PC-9 (cell line): Measurements from ENCODE around the gene YPEL3.

ENCODE experiments used
- EZH2 ChIP-seq: fragments of 200-600 bp; sonication (generic); IDR thresholded peaks from 2 replicates; pipeline ENCODE4 v1.8.0; 2017; ENCODE audit warnings: antibody characterized with exemption, low read depth
- TF ChIP-seq, protein P1 (sequence below): fragments of 200-600 bp; sonication (generic); conservative IDR thresholded peaks from 2 replicates; pipeline ENCODE4 v1.6.1; 2017; ENCODE audit warnings: mixed run types, antibody characterized with exemption, mild to moderate bottlenecking, moderate library complexity

- TF ChIP-seq, protein P1, sequence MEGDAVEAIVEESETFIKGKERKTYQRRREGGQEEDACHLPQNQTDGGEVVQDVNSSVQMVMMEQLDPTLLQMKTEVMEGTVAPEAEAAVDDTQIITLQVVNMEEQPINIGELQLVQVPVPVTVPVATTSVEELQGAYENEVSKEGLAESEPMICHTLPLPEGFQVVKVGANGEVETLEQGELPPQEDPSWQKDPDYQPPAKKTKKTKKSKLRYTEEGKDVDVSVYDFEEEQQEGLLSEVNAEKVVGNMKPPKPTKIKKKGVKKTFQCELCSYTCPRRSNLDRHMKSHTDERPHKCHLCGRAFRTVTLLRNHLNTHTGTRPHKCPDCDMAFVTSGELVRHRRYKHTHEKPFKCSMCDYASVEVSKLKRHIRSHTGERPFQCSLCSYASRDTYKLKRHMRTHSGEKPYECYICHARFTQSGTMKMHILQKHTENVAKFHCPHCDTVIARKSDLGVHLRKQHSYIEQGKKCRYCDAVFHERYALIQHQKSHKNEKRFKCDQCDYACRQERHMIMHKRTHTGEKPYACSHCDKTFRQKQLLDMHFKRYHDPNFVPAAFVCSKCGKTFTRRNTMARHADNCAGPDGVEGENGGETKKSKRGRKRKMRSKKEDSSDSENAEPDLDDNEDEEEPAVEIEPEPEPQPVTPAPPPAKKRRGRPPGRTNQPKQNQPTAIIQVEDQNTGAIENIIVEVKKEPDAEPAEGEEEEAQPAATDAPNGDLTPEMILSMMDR: no peak
- no peak for TF ChIP-seq EZH2
These were observed 18.4 kb upstream of the YPEL3 start for GRCh38 chr16:30114411-30114810.
